T-cell (primary cell): ENCODE measurements around the gene SMAD1. TPM values are rescaled to one million over a fixed set of nuclear protein-coding genes. Genes with fewer than 3 reads are reported as not detected.
"Not testable (repeated sequence)": the region's sequence is repeated elsewhere in the genome, so short reads cannot be mapped to it uniquely, and the experiment has no call there.

Source experiments
- ATAC-seq, 4 experiments: fragments of 200-7000 bp in 3 of 4; fragments of 150-1000 bp in 1 of 4; cut with Tn5 transposase; replicated peaks in 1 of 4; 1 replicate in 3 of 4; 2 replicates in 1 of 4; pipeline ENCODE4 v1.10.0; 2021; ENCODE audit warnings: moderate library complexity in 3 of 4, mild to moderate bottlenecking in 2 of 4, moderate number of reproducible peaks in 1 of 4
- CTCF ChIA-PET, 2 donors: fragments of 300-600 bp; sonication (Branson Sonifier 250); formaldehyde crosslinking; loops; one replicate each; lab custom pipeline; 2022; ENCODE audit warnings: antibody characterized with exemption in 2 of 2; lab: Charles Lee
- POLR2A ChIA-PET, 2 donors: fragments of 300-600 bp; sonication (Branson Sonifier 250); formaldehyde crosslinking; loops; one replicate each; lab custom pipeline; 2022; ENCODE audit warnings: antibody characterized with exemption in 2 of 2; lab: Charles Lee
- DNase-seq, 35 experiments: peaks; one replicate each; pipeline versions ENCODE4 v3.0.0 to v3.0.0-alpha.2; 2013 to 2023
- H3K27ac ChIP-seq: one replicate; pipeline ENCODE4 v1.5.1; 2013; ENCODE audit warnings: low read length
- H3K27me3 ChIP-seq, 2 experiments: replicated peaks in 1 of 2; 1 replicate in 1 of 2; 2 replicates in 1 of 2; pipeline versions ENCODE4 v1.6.1 to v1.7.0; 2013; ENCODE audit warnings: low read length in 1 of 2, mixed read lengths in 1 of 2; ENCODE audit not compliant: control insufficient read depth in 2 of 2, insufficient read depth in 2 of 2; ENCODE audit errors: extremely low read depth in 1 of 2
- H3K36me3 ChIP-seq, 2 donors: 1 replicate in 1 of 2; 2 replicates in 1 of 2; pipeline versions ENCODE4 v1.6.1 to v1.7.0; 2013; ENCODE audit warnings: low read length in 1 of 2; ENCODE audit not compliant: control insufficient read depth in 2 of 2, insufficient read depth in 1 of 2; ENCODE audit errors: extremely low read depth in 1 of 2
- H3K4me1 ChIP-seq, 2 experiments: 1 replicate in 1 of 2; 2 replicates in 1 of 2; pipeline versions ENCODE4 v1.6.1 to v1.7.0; 2013; ENCODE audit warnings: low read length in 2 of 2, mixed read lengths in 1 of 2; ENCODE audit not compliant: insufficient read depth in 2 of 2, control insufficient read depth in 1 of 2; ENCODE audit errors: extremely low read depth in 1 of 2
- H3K4me3 ChIP-seq, 2 donors: 1 replicate in 1 of 2; 2 replicates in 1 of 2; pipeline versions ENCODE4 v1.5.1 to v1.7.0; 2013; ENCODE audit warnings: mild to moderate bottlenecking in 2 of 2, low read length in 1 of 2, moderate library complexity in 1 of 2; ENCODE audit not compliant: control insufficient read depth in 1 of 2; ENCODE audit errors: extremely low read depth in 1 of 2
- H3K9me3 ChIP-seq: 2 replicates; pipeline ENCODE4 v1.7.0; 2013
- H3K27ac Mint-ChIP-seq, 2 donors: one replicate each; pipeline ENCODE4 v1.8.0; 2020 to 2021; ENCODE audit warnings: mild to moderate bottlenecking in 2 of 2, mixed read lengths in 2 of 2
- H3K27me3 Mint-ChIP-seq, 2 donors: one replicate each; pipeline ENCODE4 v1.8.0; 2021 to 2022; ENCODE audit warnings: mixed read lengths in 2 of 2
- H3K36me3 Mint-ChIP-seq: one replicate; pipeline ENCODE4 v1.8.0; 2021; ENCODE audit warnings: mixed read lengths
- H3K4me1 Mint-ChIP-seq, 3 donors: one replicate each; pipeline ENCODE4 v1.8.0; 2020 to 2022; ENCODE audit warnings: mixed read lengths in 3 of 3, mild to moderate bottlenecking in 1 of 3
- H3K4me3 Mint-ChIP-seq, 3 donors: one replicate each; pipeline ENCODE4 v1.8.0; 2020 to 2022; ENCODE audit warnings: mild to moderate bottlenecking in 3 of 3, mixed read lengths in 3 of 3, moderate library complexity in 3 of 3
- H3K9me3 Mint-ChIP-seq, 3 donors: one replicate each; pipeline ENCODE4 v1.8.0; 2020 to 2022; ENCODE audit warnings: mixed read lengths in 3 of 3
- WGBS: methylation state at CpG from one replicate; pipeline ENCODE4 v1.1.5; 2013; ENCODE audit warnings: missing lambda C conversion rate; ENCODE audit not compliant: insufficient coverage; 5-methylcytosine and 5-hydroxymethylcytosine counted together
- total RNA-seq, 35 experiments: library from RNA in 6 of 35; stranded (reverse) in 6 of 35; fragments of 120-200 nt in 1 of 35; gene quantifications; one replicate each; pipeline versions ENCODE4 v1.2.1 to v1.2.4 and lab custom pipeline; 2013 to 2026

The SMAD1 gene
- total RNA-seq, 5 donors from 2014 or later (not counting 1 experiment from before 2014, with no cell fraction given): 1.0 to 8.7 (median 1.5) TPM

- Mint-ChIP-seq H3K27ac (no peak overlapping the region), H3K36me3 (no peaks in the 10 kb centered on the region), H3K4me1 (no peaks in the 10 kb centered on the region), H3K4me3 (no peak overlapping the region), H3K27me3 (peaks cover 44 to 51% of the 10 kb centered on the region in 2 donors), H3K9me3 (peaks cover 0 to 15% (median 2%) of the 10 kb centered on the region in 3 donors)
- no CpG with 5 or more reads among the region's 1 CpG for WGBS
- ChIA-PET POLR2A (no interaction called here), CTCF (no interaction called here)
- no peak for DNase-seq
- no peaks in the 10 kb centered on the region for H3K4me1 ChIP-seq
- ATAC-seq: no peak
- H3K9me3 ChIP-seq: no peaks in the 10 kb centered on the region
- no peaks in the 10 kb centered on the region for H3K36me3 ChIP-seq
- no peak overlapping the region for H3K27ac ChIP-seq
- H3K4me3 ChIP-seq: no peak overlapping the region
- H3K27me3 ChIP-seq: peaks cover 0 to 14% of the 10 kb centered on the region in 2 experiments
Observed at GRCh38 chr4:145565328-145565727, 83.7 kb downstream of the SMAD1 start.

- H3K4me3 Mint-ChIP-seq: no peak overlapping the region
- ATAC-seq: no peak
- H3K27ac ChIP-seq: no peak overlapping the region
- H3K27ac Mint-ChIP-seq: no peak overlapping the region
- H3K27me3 Mint-ChIP-seq: peaks cover 45 to 60% of the 10 kb centered on the region in 2 donors
- H3K36me3 Mint-ChIP-seq: no peaks in the 10 kb centered on the region
- no peak for DNase-seq
- WGBS: 94% methylated on average over 5 of the region's 5 CpGs
- no peaks in the 10 kb centered on the region for H3K9me3 ChIP-seq
- H3K9me3 Mint-ChIP-seq: peaks cover 0 to 15% (median 2%) of the 10 kb centered on the region in 3 donors
- H3K36me3 ChIP-seq: no peaks in the 10 kb centered on the region
- H3K4me1 ChIP-seq: no peaks in the 10 kb centered on the region
- CTCF ChIA-PET: no interaction called here
- H3K4me3 ChIP-seq: no peak overlapping the region
- POLR2A ChIA-PET: no interaction called here
- no peaks in the 10 kb centered on the region for H3K4me1 Mint-ChIP-seq
- H3K27me3 ChIP-seq: peaks cover 0 to 14% of the 10 kb centered on the region in 2 experiments
Observed at GRCh38 chr4:145566086-145566708, 84.5 kb downstream of the SMAD1 start.

GRCh38 chr4:145566768-145567167, 85.1 kb downstream of the SMAD1 start:
- WGBS: 83% methylated on average over 4 of the region's 5 CpGs
- Mint-ChIP-seq H3K4me1 (no peaks in the 10 kb centered on the region), H3K4me3 (no peak overlapping the region), H3K27me3 (peaks cover 44 to 60% of the 10 kb centered on the region in 2 donors), H3K27ac (no peak overlapping the region), H3K36me3 (no peaks in the 10 kb centered on the region), H3K9me3 (peaks cover 0 to 15% (median 2%) of the 10 kb centered on the region in 3 donors)
- Histone ChIP-seq H3K4me3 (no peak overlapping the region), H3K4me1 (no peaks in the 10 kb centered on the region), H3K27ac (no peak overlapping the region), H3K36me3 (no peaks in the 10 kb centered on the region), H3K27me3 (peaks cover 0 to 14% of the 10 kb centered on the region in 2 experiments), H3K9me3 (no peaks in the 10 kb centered on the region)
- ChIA-PET CTCF (no interaction called here), POLR2A (no interaction called here)
- no peak for ATAC-seq
- no peak for DNase-seq

- H3K9me3 Mint-ChIP-seq: peaks cover 7 to 15% (median 9%) of the 10 kb centered on the region in 3 donors
- Histone ChIP-seq H3K36me3 (no peaks in the 10 kb centered on the region), H3K27ac (no peak overlapping the region), H3K27me3 (peaks cover 0 to 14% of the 10 kb centered on the region in 2 experiments), H3K4me1 (no peaks in the 10 kb centered on the region), H3K4me3 (no peak overlapping the region), H3K9me3 (no peaks in the 10 kb centered on the region)
- H3K4me1 Mint-ChIP-seq: no peaks in the 10 kb centered on the region
- WGBS: 83% methylated on average over 1 of the region's 2 CpGs
- CTCF ChIA-PET: no interaction called here
- POLR2A ChIA-PET: no interaction called here
- H3K36me3 Mint-ChIP-seq: no peaks in the 10 kb centered on the region
- no peak overlapping the region for H3K27ac Mint-ChIP-seq
- ATAC-seq (no peak), DNase-seq (no peak)
- H3K4me3 Mint-ChIP-seq: no peak overlapping the region
- peaks cover 44 to 62% of the 10 kb centered on the region in 2 donors for H3K27me3 Mint-ChIP-seq
Observed at GRCh38 chr4:145567516-145567915, 85.9 kb downstream of the SMAD1 start.

- DNase-seq, ATAC-seq, H3K4me3 ChIP-seq, H3K4me1 Mint-ChIP-seq, H3K4me1 ChIP-seq, H3K4me3 Mint-ChIP-seq, H3K27ac Mint-ChIP-seq, H3K9me3 ChIP-seq, H3K36me3 ChIP-seq, CTCF ChIA-PET, H3K36me3 Mint-ChIP-seq, H3K27me3 ChIP-seq, POLR2A ChIA-PET, H3K27ac ChIP-seq: not testable (repeated sequence)
- WGBS: 100% methylated on average over 1 of the region's 7 CpGs
- Mint-ChIP-seq H3K27me3 (peaks cover 18 to 37% of the 10 kb centered on the region in 2 donors), H3K9me3 (peaks cover 0 to 10% (median 6%) of the 10 kb centered on the region in 3 donors)
Observed at GRCh38 chr4:145574546-145574945, 92.9 kb downstream of the SMAD1 start.

GRCh38 chr4:145580906-145581305, 99.3 kb downstream of the SMAD1 start:
- no peak overlapping the region for H3K4me3 Mint-ChIP-seq
- H3K9me3 Mint-ChIP-seq: peaks cover 0 to 3% (median 0%) of the 10 kb centered on the region in 3 donors
- H3K27me3 ChIP-seq: no peaks in the 10 kb centered on the region
- DNase-seq (no peak), ATAC-seq (no peak)
- no peak overlapping the region for H3K4me3 ChIP-seq
- H3K36me3 Mint-ChIP-seq: no peaks in the 10 kb centered on the region
- H3K36me3 ChIP-seq: no peaks in the 10 kb centered on the region
- no peak overlapping the region for H3K27ac Mint-ChIP-seq
- ChIA-PET CTCF (no interaction called here), POLR2A (no interaction called here)
- no peak overlapping the region for H3K27ac ChIP-seq
- WGBS: no CpG with 5 or more reads among the region's 3 CpGs
- no peaks in the 10 kb centered on the region for H3K4me1 ChIP-seq
- no peaks in the 10 kb centered on the region for H3K9me3 ChIP-seq
- peaks cover 9 to 16% of the 10 kb centered on the region in 2 donors for H3K27me3 Mint-ChIP-seq
- no peaks in the 10 kb centered on the region for H3K4me1 Mint-ChIP-seq
